Measurements from ENCODE around the gene RFXANK. TPM values are rescaled to one million over a fixed set of nuclear protein-coding genes. Genes with fewer than 3 reads are reported as not detected.

Gene RFXANK
- total RNA-seq, 1 donor from 2014 or later = 134 TPM

GRCh38 chr19:19154768-19155494, 37.1 kb upstream of the RFXANK start:
- no peak for DNase-seq (ENCODE audit: low spot score, unreplicated experiment)
- TF ChIP-seq CTCF (IDR thresholded peaks at IDR 0.05; ENCODE audit: unreplicated experiment) = no peak
- H3K27me3 Mint-ChIP-seq = no peaks in the 10 kb centered on the region
- no peaks in the 10 kb centered on the region for H3K4me1 Mint-ChIP-seq (ENCODE audit: low read depth)
- peaks cover 4% of the 10 kb centered on the region for H3K9me3 Mint-ChIP-seq (ENCODE audit: low read depth)
- H3K27ac Mint-ChIP-seq = no peak overlapping the region
- no peak overlapping the region for H3K4me3 Mint-ChIP-seq (ENCODE audit: low read depth)
- H3K36me3 Mint-ChIP-seq (ENCODE audit: insufficient read depth) = peaks cover 5% of the 10 kb centered on the region

- TF ChIP-seq CTCF (IDR thresholded peaks at IDR 0.05; ENCODE audit: unreplicated experiment) = no peak
- H3K4me1 Mint-ChIP-seq (ENCODE audit: low read depth) = no peaks in the 10 kb centered on the region
- no peak overlapping the region for H3K4me3 Mint-ChIP-seq (ENCODE audit: low read depth)
- H3K27me3 Mint-ChIP-seq = no peaks in the 10 kb centered on the region
- no peak for DNase-seq (ENCODE audit: low spot score, unreplicated experiment)
- peaks cover 5% of the 10 kb centered on the region for H3K36me3 Mint-ChIP-seq (ENCODE audit: insufficient read depth)
- peaks cover 4% of the 10 kb centered on the region for H3K9me3 Mint-ChIP-seq (ENCODE audit: low read depth)
- no peak overlapping the region for H3K27ac Mint-ChIP-seq
Measured at GRCh38 chr19:19155495-19156219, 36.4 kb upstream of the RFXANK start.

- Mint-ChIP-seq H3K27me3 (peaks cover 4% of the 10 kb centered on the region), H3K27ac (no peak overlapping the region), H3K9me3 (ENCODE audit: low read depth) (peaks cover 6% of the 10 kb centered on the region), H3K4me1 (ENCODE audit: low read depth) (no peaks in the 10 kb centered on the region), H3K36me3 (ENCODE audit: insufficient read depth) (peaks cover 8% of the 10 kb centered on the region), H3K4me3 (ENCODE audit: low read depth) (no peak overlapping the region)
- DNase-seq (ENCODE audit: low spot score, unreplicated experiment) = no peak
- no peak for TF ChIP-seq CTCF (IDR thresholded peaks at IDR 0.05; ENCODE audit: unreplicated experiment)
Measured at GRCh38 chr19:19157808-19158207, 34.2 kb upstream of the RFXANK start.

- H3K27ac Mint-ChIP-seq = no peak overlapping the region
- no peak for DNase-seq (ENCODE audit: low spot score, unreplicated experiment)
- peaks cover 8% of the 10 kb centered on the region for H3K36me3 Mint-ChIP-seq (ENCODE audit: insufficient read depth)
- H3K4me3 Mint-ChIP-seq (ENCODE audit: low read depth) = no peak overlapping the region
- peaks cover 6% of the 10 kb centered on the region for H3K9me3 Mint-ChIP-seq (ENCODE audit: low read depth)
- H3K27me3 Mint-ChIP-seq = peaks cover 4% of the 10 kb centered on the region
- no peak for TF ChIP-seq CTCF (IDR thresholded peaks at IDR 0.05; ENCODE audit: unreplicated experiment)
- H3K4me1 Mint-ChIP-seq (ENCODE audit: low read depth) = no peaks in the 10 kb centered on the region
Measured at GRCh38 chr19:19159534-19159933, 32.5 kb upstream of the RFXANK start.

GRCh38 chr19:19160461-19161035, 31.5 kb upstream of the RFXANK start:
- no peak for DNase-seq (ENCODE audit: low spot score, unreplicated experiment)
- peaks cover 6% of the 10 kb centered on the region for H3K9me3 Mint-ChIP-seq (ENCODE audit: low read depth)
- H3K4me1 Mint-ChIP-seq (ENCODE audit: low read depth) = no peaks in the 10 kb centered on the region
- H3K27ac Mint-ChIP-seq = no peak overlapping the region
- TF ChIP-seq CTCF (IDR thresholded peaks at IDR 0.05; ENCODE audit: unreplicated experiment) = no peak
- H3K4me3 Mint-ChIP-seq (ENCODE audit: low read depth) = no peak overlapping the region
- peaks cover 8% of the 10 kb centered on the region for H3K36me3 Mint-ChIP-seq (ENCODE audit: insufficient read depth)
- peaks cover 4% of the 10 kb centered on the region for H3K27me3 Mint-ChIP-seq
